Breast epithelium (tissue), 4 donors: ENCODE results near the gene YWHAH. TPM values are rescaled to one million over a fixed set of nuclear protein-coding genes. Genes with fewer than 3 reads are reported as not detected.
A peak's percentile ranks its signal among the peaks of the same experiment; 100 is the strongest.

Experiments
- DNase-seq, 2 donors: peaks; one replicate each; pipeline ENCODE4 v3.0.0-alpha.2; 2019; ENCODE audit warnings: low spot score in 2 of 2
- H3K27ac ChIP-seq, 2 donors: fragments of 200-600 bp; sonication (generic) in 1 of 2; one replicate each; pipeline ENCODE4 v1.5.1; 2016 to 2019; ENCODE audit warnings: mild to moderate bottlenecking in 1 of 2
- H3K27me3 ChIP-seq, 2 donors: fragments of 200-600 bp; sonication (generic) in 1 of 2; one replicate each; pipeline versions ENCODE4 v1.5.1 to v1.6.0; 2017 to 2019; ENCODE audit warnings: control low read depth in 1 of 2, mild to moderate bottlenecking in 1 of 2
- H3K36me3 ChIP-seq: fragments of 200-600 bp; one replicate; pipeline ENCODE4 v1.5.1; 2019
- H3K4me1 ChIP-seq, 2 donors: fragments of 200-600 bp; sonication (generic); one replicate each; pipeline ENCODE4 v1.5.1; 2016 to 2019; ENCODE audit warnings: control low read depth in 1 of 2
- H3K4me3 ChIP-seq, 3 donors: fragments of 200-600 bp; sonication (generic); 1 replicate in 2 of 3; 2 replicates in 1 of 3; pipeline ENCODE4 v1.5.1; 2016 to 2019; ENCODE audit warnings: mild to moderate bottlenecking in 3 of 3, moderate library complexity in 2 of 3
- H3K9me3 ChIP-seq, 2 donors: fragments of 200-600 bp; sonication (generic) in 1 of 2; one replicate each; pipeline ENCODE4 v1.5.1; 2016 to 2019; ENCODE audit warnings: control low read depth in 1 of 2
- POLR2A ChIP-seq: fragments of 450-650 bp; IDR thresholded peaks from one replicate; pipeline ENCODE4 v1.6.1; 2016; ENCODE audit warnings: antibody characterized with exemption, mild to moderate bottlenecking, moderate library complexity
- POLR2AphosphoS5 ChIP-seq, 3 donors: sonication (generic); formaldehyde crosslinking; IDR thresholded peaks; one replicate each; pipeline ENCODE4 v1.6.1; 2017; ENCODE audit warnings: antibody characterized with exemption in 3 of 3
- intact Hi-C: fragments of 100-400 bp; cut with DNase I; formaldehyde crosslinking; loops from one replicate; pipeline ENCODE4 v1.15.1; 2023; ENCODE audit warnings: low total_unique reads
- total RNA-seq, 3 donors: library from RNA; depleted of rRNA; stranded (reverse); fragments of >200 nt; gene quantifications; one replicate each; pipeline ENCODE4 v1.1.0, GENCODE V29; 2016
- TF ChIP-seq, protein P1 (sequence below), 3 donors: fragments of 450-650 bp; IDR thresholded peaks; one replicate each; pipeline ENCODE4 v1.5.1; 2016 to 2017; ENCODE audit warnings: antibody characterized with exemption in 3 of 3, mild to moderate bottlenecking in 3 of 3, moderate library complexity in 3 of 3

Gene YWHAH
- total RNA-seq, 3 donors from 2014 or later = 58.7 to 94.3 (median 85.9) TPM

DNA sequence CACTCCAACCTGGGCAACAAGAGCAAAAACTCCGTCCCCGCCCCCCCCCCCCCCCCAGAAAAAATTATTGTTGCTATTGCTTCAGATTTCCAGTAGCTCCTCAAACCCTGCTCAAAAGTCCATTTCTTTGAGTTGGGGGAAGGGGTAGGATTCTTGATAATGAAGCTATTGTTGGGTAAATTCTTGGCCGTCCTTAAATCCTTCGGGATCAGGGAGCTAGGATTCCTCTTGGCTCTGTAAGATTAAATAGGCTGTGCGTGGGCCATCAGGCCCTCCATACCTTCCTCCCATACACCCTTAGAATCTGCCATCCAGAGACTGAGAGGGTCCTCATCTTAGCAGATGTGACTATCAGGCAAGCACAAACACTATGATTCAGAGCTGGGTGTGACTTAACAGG, 16.4 kb downstream of the YWHAH start:
- H3K9me3 ChIP-seq = no peaks in the 10 kb centered on the region
- H3K36me3 ChIP-seq = no peaks in the 10 kb centered on the region
- TF ChIP-seq POLR2AphosphoS5 (IDR thresholded peaks at IDR 0.05) (no peak), POLR2A (no peak)
- TF ChIP-seq, protein P1, sequence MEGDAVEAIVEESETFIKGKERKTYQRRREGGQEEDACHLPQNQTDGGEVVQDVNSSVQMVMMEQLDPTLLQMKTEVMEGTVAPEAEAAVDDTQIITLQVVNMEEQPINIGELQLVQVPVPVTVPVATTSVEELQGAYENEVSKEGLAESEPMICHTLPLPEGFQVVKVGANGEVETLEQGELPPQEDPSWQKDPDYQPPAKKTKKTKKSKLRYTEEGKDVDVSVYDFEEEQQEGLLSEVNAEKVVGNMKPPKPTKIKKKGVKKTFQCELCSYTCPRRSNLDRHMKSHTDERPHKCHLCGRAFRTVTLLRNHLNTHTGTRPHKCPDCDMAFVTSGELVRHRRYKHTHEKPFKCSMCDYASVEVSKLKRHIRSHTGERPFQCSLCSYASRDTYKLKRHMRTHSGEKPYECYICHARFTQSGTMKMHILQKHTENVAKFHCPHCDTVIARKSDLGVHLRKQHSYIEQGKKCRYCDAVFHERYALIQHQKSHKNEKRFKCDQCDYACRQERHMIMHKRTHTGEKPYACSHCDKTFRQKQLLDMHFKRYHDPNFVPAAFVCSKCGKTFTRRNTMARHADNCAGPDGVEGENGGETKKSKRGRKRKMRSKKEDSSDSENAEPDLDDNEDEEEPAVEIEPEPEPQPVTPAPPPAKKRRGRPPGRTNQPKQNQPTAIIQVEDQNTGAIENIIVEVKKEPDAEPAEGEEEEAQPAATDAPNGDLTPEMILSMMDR (IDR thresholded peaks at IDR 0.05) = no peak
- no peak for DNase-seq
- no peak overlapping the region for H3K4me3 ChIP-seq
- no peak overlapping the region for H3K27ac ChIP-seq
- H3K4me1 ChIP-seq = no peaks in the 10 kb centered on the region
- H3K27me3 ChIP-seq = no peaks in the 10 kb centered on the region
- intact Hi-C loops = no loop called here

DNA sequence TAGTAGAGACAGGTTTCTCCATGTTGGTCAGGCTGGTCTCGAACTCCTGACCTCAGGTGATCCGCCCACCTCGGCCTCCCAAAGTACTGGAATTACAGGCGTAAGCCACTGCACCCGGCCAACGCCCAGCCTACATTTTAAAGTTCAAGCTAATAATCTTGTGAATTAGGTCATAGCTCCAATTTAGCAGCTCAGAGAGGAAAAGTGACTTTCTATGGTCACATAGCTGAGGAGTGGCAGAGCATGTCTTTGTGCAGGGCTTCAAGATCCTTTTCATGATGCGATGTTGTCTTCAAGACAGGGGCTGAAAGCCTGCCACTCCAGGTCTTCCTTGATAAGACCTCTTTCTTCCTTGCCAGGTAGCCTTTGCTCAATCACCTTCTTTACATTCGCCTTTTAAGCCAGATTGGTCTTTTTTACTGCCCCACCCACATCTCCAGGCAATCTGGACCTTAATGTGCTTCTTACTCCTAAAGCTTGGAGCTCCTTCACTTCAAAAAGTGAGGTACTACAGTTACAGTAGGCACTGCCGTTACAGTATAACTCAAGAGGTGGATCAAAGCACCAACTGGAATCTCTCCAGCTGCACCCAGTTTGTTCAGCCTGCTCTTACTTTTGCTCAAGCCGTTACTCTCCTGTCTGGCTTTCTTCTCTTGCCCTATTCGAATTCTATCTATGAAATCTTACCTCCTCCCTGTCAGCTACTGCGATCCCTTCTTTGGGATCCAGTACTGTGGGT, 18.2 kb downstream of the YWHAH start:
- DNase-seq = no peak

DNA sequence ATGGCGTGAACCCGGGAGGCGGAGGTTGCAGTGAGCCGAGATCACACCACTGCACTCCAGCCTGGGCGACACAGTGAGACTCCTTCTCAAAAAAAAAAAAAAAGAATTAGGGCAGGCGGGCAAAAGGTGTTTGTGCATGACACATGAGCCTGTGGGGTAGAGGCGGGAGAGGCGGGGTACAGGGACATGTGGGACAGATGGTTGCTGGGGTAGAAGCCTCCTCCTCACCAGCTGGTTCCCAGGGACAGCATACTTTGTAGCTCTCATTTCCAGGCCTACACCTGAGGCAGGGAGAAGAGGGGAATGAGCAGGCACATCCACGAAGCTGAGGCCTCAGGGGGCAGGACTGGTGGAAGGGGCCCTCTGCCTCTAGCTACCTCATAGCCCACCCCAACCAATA, 23.7 kb downstream of the YWHAH start:
- Histone ChIP-seq H3K4me1 (peaks cover 0 to 3% of the 10 kb centered on the region in 2 donors), H3K27ac (no peak overlapping the region), H3K4me3 (no peak overlapping the region), H3K9me3 (no peaks in the 10 kb centered on the region), H3K27me3 (no peaks in the 10 kb centered on the region), H3K36me3 (no peaks in the 10 kb centered on the region)
- DNase-seq = no peak
- intact Hi-C loops = no loop called here
- TF ChIP-seq POLR2A (no peak), POLR2AphosphoS5 (IDR thresholded peaks at IDR 0.05) (no peak)
- TF ChIP-seq, protein P1 (IDR thresholded peaks at IDR 0.05) = no peak

More for the DNA sequence above, 18.2 kb downstream of the YWHAH start:
- intact Hi-C loops = no loop called here
- TF ChIP-seq, protein P1 (IDR thresholded peaks at IDR 0.05) = no peak
- TF ChIP-seq POLR2A = no peak
- no peak for TF ChIP-seq POLR2AphosphoS5 (IDR thresholded peaks at IDR 0.05)
- Histone ChIP-seq H3K27ac (no peak overlapping the region), H3K9me3 (no peaks in the 10 kb centered on the region), H3K27me3 (no peaks in the 10 kb centered on the region), H3K4me3 (no peak overlapping the region), H3K36me3 (no peaks in the 10 kb centered on the region), H3K4me1 (no peaks in the 10 kb centered on the region)

DNA sequence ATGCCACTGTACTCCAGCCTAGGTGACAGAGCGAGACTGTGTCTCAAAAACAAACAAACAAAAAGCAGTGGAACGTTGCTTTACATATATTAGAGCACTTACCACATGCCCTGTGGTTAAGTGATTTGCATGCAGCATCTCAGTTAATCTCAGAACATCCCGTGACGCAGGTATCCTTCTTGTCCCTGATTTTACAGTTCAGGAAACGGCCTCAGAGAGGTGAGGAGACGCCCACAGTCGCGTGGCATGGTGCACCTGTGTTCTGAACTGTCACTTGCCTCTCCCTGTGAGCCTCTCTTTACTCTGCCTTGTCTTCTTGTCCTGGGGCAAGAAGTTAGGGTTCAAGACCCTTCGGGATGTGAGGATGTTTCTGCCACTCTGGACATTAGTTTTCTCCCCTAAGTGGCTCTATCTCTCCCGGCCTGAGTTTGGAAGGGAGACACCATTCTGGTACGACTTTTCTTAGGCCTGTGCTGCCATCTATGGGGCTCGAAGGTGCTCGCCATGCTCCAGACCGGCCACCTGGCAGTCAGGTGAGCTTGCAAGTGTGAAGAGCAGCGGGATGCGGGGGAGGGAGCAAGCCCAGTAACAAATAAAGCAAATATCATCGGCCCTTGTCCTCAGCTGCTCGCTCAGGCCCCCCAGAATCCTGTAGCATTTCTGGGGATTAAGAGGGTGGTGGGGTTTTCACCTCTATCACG, 25.6 kb downstream of the YWHAH start:
- no peak overlapping the region for H3K27ac ChIP-seq
- intact Hi-C loops = no loop called here
- no peak for TF ChIP-seq POLR2A
- no peak for TF ChIP-seq POLR2AphosphoS5 (IDR thresholded peaks at IDR 0.05)
- TF ChIP-seq, protein P1 (IDR thresholded peaks at IDR 0.05) = peak in 2 of 3 donors; percentile 48 to 69

More for the DNA sequence above, 25.6 kb downstream of the YWHAH start:
- no peaks in the 10 kb centered on the region for H3K36me3 ChIP-seq
- H3K4me3 ChIP-seq = peak overlapping the region; percentile 28 to 72 (median 47)
- H3K27me3 ChIP-seq = no peaks in the 10 kb centered on the region
- no peaks in the 10 kb centered on the region for H3K9me3 ChIP-seq
- peak; percentile 65 to 76 for DNase-seq
- peaks cover 0 to 3% of the 10 kb centered on the region in 2 donors for H3K4me1 ChIP-seq
